GM20000 (cell line): ENCODE results near the gene RFX4.
"Not testable (repeated sequence)": the region's sequence is repeated elsewhere in the genome, so short reads cannot be mapped to it uniquely, and the experiment has no call there.

Experiments used
- DNase-seq: peaks from one replicate; pipeline ENCODE4 v3.0.0; 2012; ENCODE audit warnings: low spot score
- TF ChIP-seq, protein P1 (sequence below): IDR thresholded peaks from 2 replicates; pipeline ENCODE4 v1.5.1; 2012; ENCODE audit warnings: mild to moderate bottlenecking, control low read depth; ENCODE audit errors: extremely low read depth, missing control alignments

Gene RFX4

DNA sequence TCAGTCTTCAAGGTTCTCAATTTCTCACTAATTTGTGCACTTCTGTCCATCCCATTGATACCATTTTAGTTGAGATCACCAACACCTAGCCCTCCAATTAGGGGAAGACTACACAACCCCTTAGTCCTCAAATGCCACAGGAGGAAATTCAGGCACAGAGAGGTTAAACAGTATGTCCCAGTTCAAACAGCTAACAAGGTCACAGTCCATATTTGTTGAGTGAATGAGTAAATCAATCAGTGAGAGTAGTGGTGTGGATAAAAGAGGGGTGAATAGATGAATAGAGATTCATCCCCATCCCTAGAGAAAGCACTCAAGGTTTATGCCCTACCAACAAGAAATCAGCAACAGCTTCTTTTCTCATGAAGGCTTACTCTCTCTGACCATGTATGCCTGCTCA lies 97.5 kb downstream of the RFX4 start:
- TF ChIP-seq, protein P1, sequence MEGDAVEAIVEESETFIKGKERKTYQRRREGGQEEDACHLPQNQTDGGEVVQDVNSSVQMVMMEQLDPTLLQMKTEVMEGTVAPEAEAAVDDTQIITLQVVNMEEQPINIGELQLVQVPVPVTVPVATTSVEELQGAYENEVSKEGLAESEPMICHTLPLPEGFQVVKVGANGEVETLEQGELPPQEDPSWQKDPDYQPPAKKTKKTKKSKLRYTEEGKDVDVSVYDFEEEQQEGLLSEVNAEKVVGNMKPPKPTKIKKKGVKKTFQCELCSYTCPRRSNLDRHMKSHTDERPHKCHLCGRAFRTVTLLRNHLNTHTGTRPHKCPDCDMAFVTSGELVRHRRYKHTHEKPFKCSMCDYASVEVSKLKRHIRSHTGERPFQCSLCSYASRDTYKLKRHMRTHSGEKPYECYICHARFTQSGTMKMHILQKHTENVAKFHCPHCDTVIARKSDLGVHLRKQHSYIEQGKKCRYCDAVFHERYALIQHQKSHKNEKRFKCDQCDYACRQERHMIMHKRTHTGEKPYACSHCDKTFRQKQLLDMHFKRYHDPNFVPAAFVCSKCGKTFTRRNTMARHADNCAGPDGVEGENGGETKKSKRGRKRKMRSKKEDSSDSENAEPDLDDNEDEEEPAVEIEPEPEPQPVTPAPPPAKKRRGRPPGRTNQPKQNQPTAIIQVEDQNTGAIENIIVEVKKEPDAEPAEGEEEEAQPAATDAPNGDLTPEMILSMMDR: no peak
- no peak for DNase-seq

DNA sequence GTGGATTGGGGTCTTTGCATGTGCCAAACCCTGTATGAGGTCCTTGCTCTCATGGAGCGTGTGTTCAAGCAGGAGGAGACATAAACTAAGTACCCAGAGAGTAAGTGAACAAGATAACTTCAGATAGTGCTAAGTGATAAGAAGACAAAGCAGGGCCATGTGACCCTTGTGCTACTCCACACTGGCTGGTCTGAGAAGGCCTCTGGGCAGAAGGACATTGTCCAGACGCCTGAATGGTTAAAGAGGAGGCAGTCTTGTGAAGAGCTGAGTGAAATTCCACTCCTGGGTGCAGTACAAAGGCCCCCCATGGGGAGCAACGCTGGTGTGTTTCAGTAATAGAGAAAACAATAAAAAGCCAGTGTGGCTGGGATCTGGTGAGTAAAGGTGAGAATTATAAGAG lies 98.4 kb downstream of the RFX4 start:
- TF ChIP-seq, protein P1: no peak
- DNase-seq: no peak

DNA sequence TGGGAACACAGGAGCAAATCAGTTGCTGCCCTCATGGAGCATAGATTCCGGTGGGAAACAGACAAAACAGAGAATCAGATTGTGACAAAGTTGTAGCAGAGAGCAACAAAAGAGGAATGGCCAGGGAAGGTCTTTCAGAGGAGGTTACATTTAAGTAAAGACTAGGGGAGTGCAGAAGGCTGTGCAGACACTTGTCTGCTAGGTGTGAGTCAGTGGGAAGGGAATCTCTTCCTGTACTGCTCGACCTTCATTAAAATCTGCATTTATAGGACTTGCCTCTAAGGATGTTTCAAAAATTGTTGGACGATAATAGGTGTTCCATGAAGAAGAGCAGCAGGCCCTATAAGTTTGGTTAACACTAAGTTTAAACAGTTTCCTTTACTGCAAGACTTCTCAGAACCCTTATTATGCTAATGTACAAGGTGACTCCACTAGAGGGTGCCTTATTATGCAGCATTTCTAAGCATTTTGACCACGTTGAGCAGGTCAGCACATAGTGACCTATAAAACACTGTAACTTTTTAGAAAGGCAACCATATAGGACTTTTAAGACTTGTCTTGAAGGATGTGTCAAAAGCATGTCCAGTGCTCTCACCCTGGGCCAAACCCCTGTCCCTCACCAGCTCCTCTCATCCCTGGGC lies 99.9 kb downstream of the RFX4 start:
- DNase-seq: peak; percentile 23
- TF ChIP-seq, protein P1: peak; percentile 7

DNA sequence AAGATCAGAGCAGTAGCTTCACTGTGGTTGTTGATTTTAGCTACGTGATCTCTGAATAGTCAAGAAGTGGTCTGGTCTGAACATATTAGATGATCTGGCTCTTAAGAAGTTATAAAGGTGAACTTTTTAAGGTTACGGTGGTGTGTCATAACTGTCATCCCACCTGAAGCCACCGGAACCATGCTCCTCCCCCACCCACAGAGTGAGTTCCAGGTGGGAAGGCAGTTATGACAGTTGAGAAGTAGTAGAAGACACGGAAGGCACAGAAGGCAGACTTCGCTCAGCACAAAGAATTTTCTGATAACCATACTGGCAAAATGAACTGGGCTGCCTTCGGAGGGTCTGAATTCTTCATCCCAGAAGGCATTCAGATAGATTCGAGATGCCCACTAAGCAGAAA lies 101.7 kb downstream of the RFX4 start:
- DNase-seq: no peak
- TF ChIP-seq, protein P1: no peak

DNA sequence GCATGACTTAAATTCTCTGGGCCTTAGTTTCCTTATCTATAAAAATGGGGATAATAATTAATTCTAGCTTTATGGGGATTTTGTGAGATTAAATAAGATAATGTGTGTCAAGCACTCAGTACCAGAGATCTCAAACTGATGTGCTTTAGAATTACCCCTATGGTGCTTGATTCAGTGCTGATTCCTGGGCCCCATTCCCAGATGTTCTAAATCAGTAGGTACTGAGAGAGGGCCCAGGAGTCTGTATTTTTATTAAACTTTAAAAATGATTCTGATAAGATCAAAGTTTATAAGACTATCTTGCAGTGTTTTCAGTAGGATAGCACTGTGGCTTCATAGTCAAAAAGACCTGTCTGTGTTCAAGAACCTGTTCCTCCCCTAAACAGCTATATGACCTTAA lies 102.6 kb downstream of the RFX4 start:
- TF ChIP-seq, protein P1: no peak

DNA sequence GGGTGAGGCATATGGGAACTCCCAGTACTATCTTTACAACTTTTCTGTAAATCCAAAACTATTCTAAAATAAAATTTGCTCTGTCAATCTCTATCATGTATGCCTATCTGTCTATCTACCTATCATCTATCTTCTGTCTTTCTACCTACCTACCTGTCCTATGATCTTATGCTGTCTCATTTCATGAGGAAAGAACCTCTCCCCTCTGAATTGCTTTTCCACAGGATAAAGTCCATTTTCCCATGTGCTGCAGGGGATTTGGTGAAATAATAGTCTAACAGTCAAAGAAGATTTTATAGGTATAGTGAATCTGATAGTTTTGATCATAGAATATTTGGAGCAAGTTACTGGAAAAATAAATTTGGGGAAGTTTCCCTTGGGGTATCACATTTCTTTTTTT lies 104.9 kb downstream of the RFX4 start:
- TF ChIP-seq, protein P1: no peak
- no peak for DNase-seq

More for the DNA sequence above, 102.6 kb downstream of the RFX4 start:
- DNase-seq: no peak

DNA sequence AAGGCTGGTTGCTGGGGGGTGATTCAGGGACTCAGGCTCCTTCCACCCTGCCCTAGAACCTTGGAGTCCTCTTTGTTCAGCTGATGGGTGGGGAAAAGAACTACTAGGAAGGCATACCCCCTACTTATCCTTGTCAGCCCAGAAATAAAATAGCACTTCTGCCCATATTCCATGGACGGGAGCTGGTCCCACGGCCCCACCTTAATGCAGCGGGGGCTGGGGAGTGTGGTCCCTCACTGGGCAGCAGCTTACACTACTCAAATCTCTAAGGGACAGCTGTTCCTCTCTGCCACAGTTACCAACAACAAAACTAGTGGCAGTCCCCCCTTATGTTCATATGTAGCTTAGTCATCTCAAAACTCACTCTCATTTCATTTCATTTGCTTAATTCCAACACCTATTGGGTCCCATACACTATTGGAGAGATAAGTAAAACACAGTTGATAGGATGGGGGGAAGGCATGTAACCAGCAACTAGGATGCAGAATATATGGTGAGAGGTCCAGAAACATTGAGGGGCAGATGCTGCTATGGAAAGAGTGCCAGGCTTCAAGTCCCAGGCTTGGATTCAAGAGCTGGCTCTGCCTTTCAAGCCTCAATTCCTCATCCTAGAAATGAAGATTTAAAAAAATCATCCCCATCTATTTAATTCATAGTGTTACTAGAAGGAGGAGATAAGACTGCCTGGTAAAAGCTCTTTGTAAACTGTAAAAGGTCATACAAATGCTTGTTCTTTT lies 107.9 kb downstream of the RFX4 start:
- TF ChIP-seq, protein P1: no peak
- no peak for DNase-seq

DNA sequence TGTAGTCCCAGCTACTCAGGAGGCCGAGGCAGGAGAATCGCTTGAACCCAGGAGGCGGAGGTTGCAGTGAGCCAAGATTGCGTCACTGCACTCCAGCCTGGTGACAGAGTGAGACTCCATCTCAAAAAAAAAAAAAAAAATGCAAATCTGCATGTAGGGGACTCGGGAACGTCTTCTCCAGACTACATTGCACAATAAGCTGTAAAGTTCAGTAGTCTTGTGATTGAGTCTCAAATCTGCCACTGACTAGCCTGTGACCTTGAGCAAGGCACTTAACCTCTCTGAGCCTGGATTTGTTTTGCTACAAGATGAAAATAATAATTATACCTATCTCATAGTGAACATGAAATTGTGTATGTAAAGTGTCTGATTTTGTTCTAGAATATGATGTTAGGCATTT lies 109.2 kb downstream of the RFX4 start:
- not testable (repeated sequence) for DNase-seq
